ENCODE results near the gene MYH1. TPM values are rescaled to one million over a fixed set of nuclear protein-coding genes. Genes with fewer than 3 reads are reported as not detected.

The MYH1 gene
- total and polyA plus RNA-seq, 2 experiments from 2014 or later: not detected

DNA sequence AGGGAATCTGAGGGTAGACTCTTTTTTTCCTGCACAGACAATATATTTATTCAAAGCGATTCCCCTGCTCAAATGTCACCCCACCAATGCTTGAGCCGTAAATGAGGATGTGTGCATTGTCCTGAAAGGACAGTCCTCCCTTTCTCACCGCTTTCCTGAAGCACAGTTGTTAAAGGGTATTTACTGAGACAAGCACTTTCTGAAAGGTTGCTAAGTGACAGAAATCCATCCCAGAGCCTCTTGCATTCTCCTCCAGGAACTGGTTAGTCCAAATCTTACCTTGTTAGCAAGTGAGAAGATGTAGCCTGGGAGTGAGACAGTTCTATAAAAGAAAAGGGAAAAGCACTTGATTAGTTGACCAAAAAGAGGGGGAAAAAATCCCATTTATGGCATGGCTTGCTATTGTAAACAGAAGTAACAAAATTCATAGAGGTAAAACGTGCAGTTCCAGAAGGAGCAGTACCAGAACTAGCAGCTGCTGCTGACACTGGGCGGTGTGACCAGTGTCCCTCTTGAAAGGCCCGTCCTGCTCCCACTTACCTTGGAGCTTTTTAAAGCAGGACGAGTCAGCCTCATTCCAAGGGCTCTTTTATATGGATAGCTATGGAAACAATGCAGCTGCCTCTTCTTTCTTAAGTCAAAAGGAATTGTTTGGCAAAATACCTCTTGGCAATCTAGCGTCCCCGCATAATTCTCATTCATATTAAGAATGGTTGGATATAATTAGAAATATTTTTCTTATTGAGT, 30.9 kb upstream of the MYH1 start, which contains the start of gene MYH2 (continued):
- TF ChIP-seq, protein P1, sequence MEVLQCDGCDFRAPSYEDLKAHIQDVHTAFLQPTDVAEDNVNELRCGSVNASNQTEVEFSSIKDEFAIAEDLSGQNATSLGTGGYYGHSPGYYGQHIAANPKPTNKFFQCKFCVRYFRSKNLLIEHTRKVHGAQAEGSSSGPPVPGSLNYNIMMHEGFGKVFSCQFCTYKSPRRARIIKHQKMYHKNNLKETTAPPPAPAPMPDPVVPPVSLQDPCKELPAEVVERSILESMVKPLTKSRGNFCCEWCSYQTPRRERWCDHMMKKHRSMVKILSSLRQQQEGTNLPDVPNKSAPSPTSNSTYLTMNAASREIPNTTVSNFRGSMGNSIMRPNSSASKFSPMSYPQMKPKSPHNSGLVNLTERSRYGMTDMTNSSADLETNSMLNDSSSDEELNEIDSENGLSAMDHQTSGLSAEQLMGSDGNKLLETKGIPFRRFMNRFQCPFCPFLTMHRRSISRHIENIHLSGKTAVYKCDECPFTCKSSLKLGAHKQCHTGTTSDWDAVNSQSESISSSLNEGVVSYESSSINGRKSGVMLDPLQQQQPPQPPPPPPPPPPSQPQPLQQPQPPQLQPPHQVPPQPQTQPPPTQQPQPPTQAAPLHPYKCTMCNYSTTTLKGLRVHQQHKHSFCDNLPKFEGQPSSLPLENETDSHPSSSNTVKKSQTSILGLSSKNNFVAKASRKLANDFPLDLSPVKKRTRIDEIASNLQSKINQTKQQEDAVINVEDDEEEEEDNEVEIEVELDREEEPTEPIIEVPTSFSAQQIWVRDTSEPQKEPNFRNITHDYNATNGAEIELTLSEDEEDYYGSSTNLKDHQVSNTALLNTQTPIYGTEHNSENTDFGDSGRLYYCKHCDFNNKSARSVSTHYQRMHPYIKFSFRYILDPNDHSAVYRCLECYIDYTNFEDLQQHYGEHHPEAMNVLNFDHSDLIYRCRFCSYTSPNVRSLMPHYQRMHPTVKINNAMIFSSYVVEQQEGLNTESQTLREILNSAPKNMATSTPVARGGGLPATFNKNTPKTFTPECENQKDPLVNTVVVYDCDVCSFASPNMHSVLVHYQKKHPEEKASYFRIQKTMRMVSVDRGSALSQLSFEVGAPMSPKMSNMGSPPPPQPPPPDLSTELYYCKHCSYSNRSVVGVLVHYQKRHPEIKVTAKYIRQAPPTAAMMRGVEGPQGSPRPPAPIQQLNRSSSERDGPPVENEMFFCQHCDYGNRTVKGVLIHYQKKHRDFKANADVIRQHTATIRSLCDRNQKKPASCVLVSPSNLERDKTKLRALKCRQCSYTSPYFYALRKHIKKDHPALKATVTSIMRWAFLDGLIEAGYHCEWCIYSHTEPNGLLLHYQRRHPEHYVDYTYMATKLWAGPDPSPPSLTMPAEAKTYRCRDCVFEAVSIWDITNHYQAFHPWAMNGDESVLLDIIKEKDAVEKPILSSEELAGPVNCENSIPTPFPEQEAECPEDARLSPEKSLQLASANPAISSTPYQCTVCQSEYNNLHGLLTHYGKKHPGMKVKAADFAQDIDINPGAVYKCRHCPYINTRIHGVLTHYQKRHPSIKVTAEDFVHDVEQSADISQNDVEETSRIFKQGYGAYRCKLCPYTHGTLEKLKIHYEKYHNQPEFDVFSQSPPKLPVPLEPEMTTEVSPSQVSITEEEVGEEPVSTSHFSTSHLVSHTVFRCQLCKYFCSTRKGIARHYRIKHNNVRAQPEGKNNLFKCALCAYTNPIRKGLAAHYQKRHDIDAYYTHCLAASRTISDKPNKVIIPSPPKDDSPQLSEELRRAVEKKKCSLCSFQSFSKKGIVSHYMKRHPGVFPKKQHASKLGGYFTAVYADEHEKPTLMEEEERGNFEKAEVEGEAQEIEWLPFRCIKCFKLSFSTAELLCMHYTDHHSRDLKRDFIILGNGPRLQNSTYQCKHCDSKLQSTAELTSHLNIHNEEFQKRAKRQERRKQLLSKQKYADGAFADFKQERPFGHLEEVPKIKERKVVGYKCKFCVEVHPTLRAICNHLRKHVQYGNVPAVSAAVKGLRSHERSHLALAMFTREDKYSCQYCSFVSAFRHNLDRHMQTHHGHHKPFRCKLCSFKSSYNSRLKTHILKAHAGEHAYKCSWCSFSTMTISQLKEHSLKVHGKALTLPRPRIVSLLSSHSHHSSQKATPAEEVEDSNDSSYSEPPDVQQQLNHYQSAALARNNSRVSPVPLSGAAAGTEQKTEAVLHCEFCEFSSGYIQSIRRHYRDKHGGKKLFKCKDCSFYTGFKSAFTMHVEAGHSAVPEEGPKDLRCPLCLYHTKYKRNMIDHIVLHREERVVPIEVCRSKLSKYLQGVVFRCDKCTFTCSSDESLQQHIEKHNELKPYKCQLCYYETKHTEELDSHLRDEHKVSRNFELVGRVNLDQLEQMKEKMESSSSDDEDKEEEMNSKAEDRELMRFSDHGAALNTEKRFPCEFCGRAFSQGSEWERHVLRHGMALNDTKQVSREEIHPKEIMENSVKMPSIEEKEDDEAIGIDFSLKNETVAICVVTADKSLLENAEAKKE (CRISPR knock-in tag; IDR thresholded peaks at IDR 0.05): no peak
- TF ChIP-seq ETS1 (IDR thresholded peaks at IDR 0.05) (no peak), NANOG (IDR thresholded peaks at IDR 0.05; ENCODE audit: borderline replicate concordance) (peak; percentile 22; the same call in 1 of the 2 replicates)

DNA sequence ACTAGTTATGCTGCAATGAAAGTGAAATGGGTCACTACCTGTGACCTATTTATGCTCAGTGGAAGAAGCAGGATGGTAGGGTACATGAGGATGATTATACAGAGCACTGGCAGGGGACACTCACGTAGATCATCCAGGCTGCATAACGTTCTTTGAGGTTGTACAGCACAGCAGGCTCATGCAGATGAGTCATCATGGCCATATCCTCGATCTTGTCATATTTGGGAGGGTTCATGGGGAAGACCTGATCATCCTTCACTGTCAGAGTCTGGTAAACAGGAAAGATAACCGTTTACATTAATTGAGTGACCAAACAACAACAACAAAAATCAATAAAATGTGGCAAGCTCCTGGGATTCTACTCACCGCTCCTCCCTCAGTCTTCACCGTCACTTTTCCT, 29.0 kb upstream of the MYH1 start:
- ATAC-seq (no peak), DNase-seq (ENCODE audit: low spot score) (no peak)
- Histone ChIP-seq H3K36me3 (ENCODE audit: insufficient read depth) (peaks cover 8% of the 10 kb centered on the region; the same call in 1 of the 2 replicates), H3F3A (replicated peaks; ENCODE audit: low read depth) (no peaks in the 10 kb centered on the region), H2AFZ (no peak overlapping the region), H3K4me2 (no peak overlapping the region), H3K4me3 (no peak overlapping the region), H3K9me2 (ENCODE audit: insufficient read depth) (no peaks in the 10 kb centered on the region), H3K27me3 (ENCODE audit: insufficient read depth) (no peaks in the 10 kb centered on the region), H3K27ac (ENCODE audit: low read depth) (no peak overlapping the region), H4K20me1 (replicated peaks; ENCODE audit: insufficient read depth) (no peaks in the 10 kb centered on the region), H3K79me2 (replicated peaks; ENCODE audit: insufficient read depth) (no peaks in the 10 kb centered on the region), H3K4me1 (ENCODE audit: insufficient read depth) (peaks cover 25% of the 10 kb centered on the region)
- Mint-ChIP-seq H3K9me3 (peaks cover 2% of the 10 kb centered on the region; the same call in 1 of the 3 replicates), H3K27me3 (ENCODE audit: insufficient read depth, low read depth, poor library complexity) (peaks cover 2% of the 10 kb centered on the region), H3K4me3 (no peak overlapping the region; the same call in 2 of the 3 replicates), H3K27ac (peak overlapping the region; percentile 70; the same call in 1 of the 2 replicates), H3K36me3 (ENCODE audit: low read depth) (peaks cover 9% of the 10 kb centered on the region), H3K4me1 (peaks cover 49% of the 10 kb centered on the region)
- TF ChIP-seq POLR2AphosphoS5 (IDR thresholded peaks at IDR 0.05; ENCODE audit: low read depth): no peak
- no peak for TF ChIP-seq EZH2 (IDR thresholded peaks at IDR 0.05; ENCODE audit: low read depth, unreplicated experiment)
- no peak for TF ChIP-seq JUNB (IDR thresholded peaks at IDR 0.05; ENCODE audit: unreplicated experiment)
- TF ChIP-seq ETS1 (IDR thresholded peaks at IDR 0.05): no peak
